Neural cell (in vitro differentiated cells): ENCODE data around the gene VIPR1. TPM values are rescaled to one million over a fixed set of nuclear protein-coding genes. Genes with fewer than 3 reads are reported as not detected.

ENCODE experiments used
- H2AFZ ChIP-seq: fragments of 200-600, 300-800 bp; sonication (generic), shearing (Covaris generic); 2 replicates; pipeline ENCODE4 v1.6.0; 2014; ENCODE audit warnings: low read depth, mild to moderate bottlenecking, antibody characterized with exemption, low read length, moderate library complexity
- H3F3A ChIP-seq: fragments of 200-600 bp; shearing (Covaris generic); 2 replicates; pipeline ENCODE4 v1.6.1; 2016; ENCODE audit warnings: mild to moderate bottlenecking, moderate library complexity, mixed read lengths, antibody characterized with exemption, low read length; ENCODE audit not compliant: insufficient read depth, poor library complexity, severe bottlenecking
- H3K27ac ChIP-seq: fragments of 200-600, 300-800 bp; sonication (generic), shearing (Covaris generic); 2 replicates; pipeline ENCODE4 v1.5.1; 2014; ENCODE audit warnings: mild to moderate bottlenecking, low read length, moderate library complexity
- H3K27me3 ChIP-seq: fragments of 300-800, 200-600 bp; sonication (generic), shearing (Covaris generic); 2 replicates; pipeline ENCODE4 v1.6.0; 2014; ENCODE audit warnings: mild to moderate bottlenecking, low read depth, low read length, moderate library complexity; ENCODE audit not compliant: insufficient read depth
- H3K36me3 ChIP-seq: fragments of 300-800, 200-600 bp; sonication (generic), shearing (Covaris generic); 2 replicates; pipeline ENCODE4 v1.5.1; 2014; ENCODE audit warnings: mild to moderate bottlenecking, antibody characterized with exemption, low read length, moderate library complexity; ENCODE audit not compliant: insufficient read depth
- H3K4me2 ChIP-seq: fragments of 300-800, 200-600 bp; sonication (generic), shearing (Covaris generic); 2 replicates; pipeline ENCODE4 v1.6.0; 2014; ENCODE audit warnings: mild to moderate bottlenecking, low read length
- H3K4me3 ChIP-seq: fragments of 300-800, 200-600 bp; sonication (generic), shearing (Covaris generic); 2 replicates; pipeline ENCODE4 v1.5.1; 2014; ENCODE audit warnings: mild to moderate bottlenecking, low read length, moderate library complexity
- H3K79me2 ChIP-seq: fragments of 200-600 bp; shearing (Covaris generic); replicated peaks from 2 replicates; pipeline ENCODE4 v1.6.0; 2014; ENCODE audit warnings: mild to moderate bottlenecking, low read length, moderate library complexity; ENCODE audit not compliant: insufficient read depth
- H3K9ac ChIP-seq: fragments of 300-800, 200-600 bp; sonication (generic), shearing (Covaris generic); 2 replicates; pipeline ENCODE4 v1.6.1; 2016; ENCODE audit warnings: mild to moderate bottlenecking, low read length, mixed read lengths
- H3K9me2 ChIP-seq: fragments of 200-600 bp; shearing (Covaris generic); 2 replicates; pipeline ENCODE4 v1.6.1; 2016; ENCODE audit warnings: mild to moderate bottlenecking, low read length, mixed read lengths; ENCODE audit not compliant: insufficient read depth
- H3K9me3 ChIP-seq: fragments of 200-600, 300-800 bp; sonication (generic), shearing (Covaris generic); 2 replicates; pipeline ENCODE4 v1.6.1; 2016; ENCODE audit warnings: mild to moderate bottlenecking, mixed run types, low read length, moderate library complexity, mixed read lengths
- H4K20me1 ChIP-seq: fragments of 200-600 bp; shearing (Covaris generic); 2 replicates; pipeline ENCODE4 v1.6.1; 2016; ENCODE audit warnings: mild to moderate bottlenecking, mixed run types; ENCODE audit not compliant: insufficient read depth
- EP300 ChIP-seq: fragments of 450-650 bp; conservative IDR thresholded peaks from 2 replicates; pipeline ENCODE4 v1.6.1; 2014; ENCODE audit warnings: antibody characterized with exemption, mild to moderate bottlenecking, moderate library complexity; ENCODE audit not compliant: poor library complexity, severe bottlenecking
- EZH2 ChIP-seq: fragments of 200-600, 300-800 bp; shearing (Covaris generic), sonication (generic); IDR thresholded peaks from 2 replicates; pipeline ENCODE4 v1.6.1; 2014; ENCODE audit warnings: antibody characterized with exemption, low read length, borderline replicate concordance, mild to moderate bottlenecking; ENCODE audit not compliant: insufficient read depth, poor library complexity, severe bottlenecking
- MXI1 ChIP-seq: fragments of 450-650 bp; conservative IDR thresholded peaks from 2 replicates; pipeline ENCODE4 v1.6.1; 2014; ENCODE audit warnings: antibody characterized with exemption, mild to moderate bottlenecking; ENCODE audit not compliant: poor library complexity, severe bottlenecking
- POLR2AphosphoS5 ChIP-seq: IDR thresholded peaks from 2 replicates; pipeline ENCODE4 v1.6.1; 2012
- RAD21 ChIP-seq: fragments of 450-650 bp; conservative IDR thresholded peaks from 2 replicates; pipeline ENCODE4 v1.6.1; 2014; ENCODE audit warnings: antibody characterized with exemption, mild to moderate bottlenecking, moderate library complexity
- SMC3 ChIP-seq: fragments of 450-650 bp; conservative IDR thresholded peaks from 2 replicates; pipeline ENCODE4 v1.6.1; 2014; ENCODE audit warnings: antibody characterized with exemption, mild to moderate bottlenecking, moderate library complexity; ENCODE audit not compliant: poor library complexity
- TAF1 ChIP-seq: IDR thresholded peaks from 2 replicates; pipeline ENCODE4 v1.6.1; 2012; ENCODE audit warnings: low read depth
- polyA plus RNA-seq: library from polyadenylated mRNA; depleted of rRNA; stranded (reverse); fragments of >200 nt; gene quantifications from 2 replicates; pipeline ENCODE4 v1.2.3, GENCODE V29; 2014
- TF ChIP-seq, protein P1 (sequence below): fragments of 450-650 bp; IDR thresholded peaks from 2 replicates; pipeline ENCODE4 v1.5.1; 2014; ENCODE audit warnings: antibody characterized with exemption, mild to moderate bottlenecking, moderate library complexity; ENCODE audit not compliant: poor library complexity, severe bottlenecking
- TF ChIP-seq, protein P2 (sequence below): IDR thresholded peaks from 2 replicates; pipeline ENCODE4 v1.6.1; 2012; ENCODE audit warnings: borderline replicate concordance

VIPR1 gene
- polyA plus RNA-seq, 1 donor from 2014 or later, result 1.6 TPM

DNA sequence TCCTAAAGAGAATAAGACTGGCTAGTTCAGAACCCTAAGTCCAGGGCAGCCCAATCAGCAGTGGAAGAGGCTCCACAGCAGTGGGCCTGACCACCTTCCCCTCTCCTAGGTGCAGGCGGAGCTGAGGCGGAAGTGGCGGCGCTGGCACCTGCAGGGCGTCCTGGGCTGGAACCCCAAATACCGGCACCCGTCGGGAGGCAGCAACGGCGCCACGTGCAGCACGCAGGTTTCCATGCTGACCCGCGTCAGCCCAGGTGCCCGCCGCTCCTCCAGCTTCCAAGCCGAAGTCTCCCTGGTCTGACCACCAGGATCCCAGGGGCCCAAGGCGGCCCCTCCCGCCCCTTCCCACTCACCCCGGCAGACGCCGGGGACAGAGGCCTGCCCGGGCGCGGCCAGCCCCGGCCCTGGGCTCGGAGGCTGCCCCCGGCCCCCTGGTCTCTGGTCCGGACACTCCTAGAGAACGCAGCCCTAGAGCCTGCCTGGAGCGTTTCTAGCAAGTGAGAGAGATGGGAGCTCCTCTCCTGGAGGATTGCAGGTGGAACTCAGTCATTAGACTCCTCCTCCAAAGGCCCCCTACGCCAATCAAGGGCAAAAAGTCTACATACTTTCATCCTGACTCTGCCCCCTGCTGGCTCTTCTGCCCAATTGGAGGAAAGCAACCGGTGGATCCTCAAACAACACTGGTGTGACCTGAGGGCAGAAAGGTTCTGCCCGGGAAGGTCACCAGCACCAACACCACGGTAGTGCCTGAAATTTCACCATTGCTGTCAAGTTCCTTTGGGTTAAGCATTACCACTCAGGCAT, 33.7 kb downstream of the VIPR1 start:
- Histone ChIP-seq H3K27ac (no peak overlapping the region), H3K4me3 (no peak overlapping the region), H3K9me3 (no peaks in the 10 kb centered on the region), H3K4me2 (no peak overlapping the region), H2AFZ (no peak overlapping the region), H3K9me2 (no peaks in the 10 kb centered on the region), H4K20me1 (no peaks in the 10 kb centered on the region), H3K36me3 (no peaks in the 10 kb centered on the region), H3K9ac (no peak overlapping the region), H3K79me2 (no peaks in the 10 kb centered on the region), H3F3A (no peaks in the 10 kb centered on the region), H3K27me3 (no peaks in the 10 kb centered on the region)
- TF ChIP-seq, protein P1, sequence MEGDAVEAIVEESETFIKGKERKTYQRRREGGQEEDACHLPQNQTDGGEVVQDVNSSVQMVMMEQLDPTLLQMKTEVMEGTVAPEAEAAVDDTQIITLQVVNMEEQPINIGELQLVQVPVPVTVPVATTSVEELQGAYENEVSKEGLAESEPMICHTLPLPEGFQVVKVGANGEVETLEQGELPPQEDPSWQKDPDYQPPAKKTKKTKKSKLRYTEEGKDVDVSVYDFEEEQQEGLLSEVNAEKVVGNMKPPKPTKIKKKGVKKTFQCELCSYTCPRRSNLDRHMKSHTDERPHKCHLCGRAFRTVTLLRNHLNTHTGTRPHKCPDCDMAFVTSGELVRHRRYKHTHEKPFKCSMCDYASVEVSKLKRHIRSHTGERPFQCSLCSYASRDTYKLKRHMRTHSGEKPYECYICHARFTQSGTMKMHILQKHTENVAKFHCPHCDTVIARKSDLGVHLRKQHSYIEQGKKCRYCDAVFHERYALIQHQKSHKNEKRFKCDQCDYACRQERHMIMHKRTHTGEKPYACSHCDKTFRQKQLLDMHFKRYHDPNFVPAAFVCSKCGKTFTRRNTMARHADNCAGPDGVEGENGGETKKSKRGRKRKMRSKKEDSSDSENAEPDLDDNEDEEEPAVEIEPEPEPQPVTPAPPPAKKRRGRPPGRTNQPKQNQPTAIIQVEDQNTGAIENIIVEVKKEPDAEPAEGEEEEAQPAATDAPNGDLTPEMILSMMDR, result peak; percentile 10
- TF ChIP-seq EZH2 (no peak), MXI1 (no peak), TAF1 (no peak)

DNA sequence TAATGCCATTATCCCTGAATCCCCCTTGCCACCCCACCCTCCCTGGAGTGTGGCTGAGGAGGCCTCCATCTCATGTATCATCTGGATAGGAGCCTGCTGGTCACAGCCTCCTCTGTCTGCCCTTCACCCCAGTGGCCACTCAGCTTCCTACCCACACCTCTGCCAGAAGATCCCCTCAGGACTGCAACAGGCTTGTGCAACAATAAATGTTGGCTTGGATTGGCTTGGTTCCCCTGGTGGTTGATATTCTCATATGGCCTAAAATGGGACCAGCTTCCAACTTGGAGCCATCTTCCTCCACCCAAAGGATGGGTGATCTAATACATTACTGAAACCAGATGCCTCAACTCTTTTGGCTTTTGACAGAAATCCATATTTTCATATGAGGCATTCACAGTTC, 34.9 kb downstream of the VIPR1 start:
- Histone ChIP-seq H3K9me2 (no peaks in the 10 kb centered on the region), H3K27ac (no peak overlapping the region), H3F3A (no peaks in the 10 kb centered on the region), H3K9ac (no peak overlapping the region), H3K36me3 (no peaks in the 10 kb centered on the region), H4K20me1 (no peaks in the 10 kb centered on the region), H3K27me3 (no peaks in the 10 kb centered on the region), H3K4me3 (no peak overlapping the region), H3K4me2 (no peak overlapping the region), H2AFZ (no peak overlapping the region), H3K79me2 (no peaks in the 10 kb centered on the region), H3K9me3 (no peaks in the 10 kb centered on the region)
- no peak for TF ChIP-seq TAF1
- no peak for TF ChIP-seq RAD21
- TF ChIP-seq, protein P1, result no peak
- TF ChIP-seq POLR2AphosphoS5, result no peak
- no peak for TF ChIP-seq SMC3
- TF ChIP-seq EZH2, result no peak
- TF ChIP-seq MXI1, result no peak
- TF ChIP-seq EP300, result no peak
- TF ChIP-seq, protein P2, sequence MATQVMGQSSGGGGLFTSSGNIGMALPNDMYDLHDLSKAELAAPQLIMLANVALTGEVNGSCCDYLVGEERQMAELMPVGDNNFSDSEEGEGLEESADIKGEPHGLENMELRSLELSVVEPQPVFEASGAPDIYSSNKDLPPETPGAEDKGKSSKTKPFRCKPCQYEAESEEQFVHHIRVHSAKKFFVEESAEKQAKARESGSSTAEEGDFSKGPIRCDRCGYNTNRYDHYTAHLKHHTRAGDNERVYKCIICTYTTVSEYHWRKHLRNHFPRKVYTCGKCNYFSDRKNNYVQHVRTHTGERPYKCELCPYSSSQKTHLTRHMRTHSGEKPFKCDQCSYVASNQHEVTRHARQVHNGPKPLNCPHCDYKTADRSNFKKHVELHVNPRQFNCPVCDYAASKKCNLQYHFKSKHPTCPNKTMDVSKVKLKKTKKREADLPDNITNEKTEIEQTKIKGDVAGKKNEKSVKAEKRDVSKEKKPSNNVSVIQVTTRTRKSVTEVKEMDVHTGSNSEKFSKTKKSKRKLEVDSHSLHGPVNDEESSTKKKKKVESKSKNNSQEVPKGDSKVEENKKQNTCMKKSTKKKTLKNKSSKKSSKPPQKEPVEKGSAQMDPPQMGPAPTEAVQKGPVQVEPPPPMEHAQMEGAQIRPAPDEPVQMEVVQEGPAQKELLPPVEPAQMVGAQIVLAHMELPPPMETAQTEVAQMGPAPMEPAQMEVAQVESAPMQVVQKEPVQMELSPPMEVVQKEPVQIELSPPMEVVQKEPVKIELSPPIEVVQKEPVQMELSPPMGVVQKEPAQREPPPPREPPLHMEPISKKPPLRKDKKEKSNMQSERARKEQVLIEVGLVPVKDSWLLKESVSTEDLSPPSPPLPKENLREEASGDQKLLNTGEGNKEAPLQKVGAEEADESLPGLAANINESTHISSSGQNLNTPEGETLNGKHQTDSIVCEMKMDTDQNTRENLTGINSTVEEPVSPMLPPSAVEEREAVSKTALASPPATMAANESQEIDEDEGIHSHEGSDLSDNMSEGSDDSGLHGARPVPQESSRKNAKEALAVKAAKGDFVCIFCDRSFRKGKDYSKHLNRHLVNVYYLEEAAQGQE, result no peak
